ENCODE measurements around the gene COL6A1. TPM values are rescaled to one million over a fixed set of nuclear protein-coding genes. Genes with fewer than 3 reads are reported as not detected.
"Not testable (repeated sequence)": the region's sequence is repeated elsewhere in the genome, so short reads cannot be mapped to it uniquely, and the experiment has no call there.

Gene COL6A1
- total RNA-seq, 1 donor from 2014 or later, result 137 TPM

DNA sequence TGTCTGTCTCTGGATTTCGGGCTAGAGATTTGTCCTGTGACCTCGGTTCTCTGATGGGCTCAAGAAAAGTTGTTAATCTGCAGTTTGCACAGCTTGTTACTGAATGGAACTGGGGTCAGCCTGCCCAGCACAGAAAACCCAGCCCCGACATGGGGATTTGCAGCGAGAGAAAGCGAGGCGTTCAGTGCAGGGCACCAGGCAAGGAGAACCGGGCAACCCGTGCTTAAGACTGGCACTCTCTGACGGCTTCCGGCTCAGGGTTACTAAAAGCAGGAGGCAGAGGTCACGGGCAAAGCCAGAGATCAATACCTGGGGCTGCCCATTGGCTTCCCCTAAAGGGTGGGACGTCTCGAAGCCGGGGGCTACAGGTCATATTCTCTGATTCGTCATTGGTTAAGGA is 29.9 kb upstream of the COL6A1 start:
- TF ChIP-seq, protein P1, sequence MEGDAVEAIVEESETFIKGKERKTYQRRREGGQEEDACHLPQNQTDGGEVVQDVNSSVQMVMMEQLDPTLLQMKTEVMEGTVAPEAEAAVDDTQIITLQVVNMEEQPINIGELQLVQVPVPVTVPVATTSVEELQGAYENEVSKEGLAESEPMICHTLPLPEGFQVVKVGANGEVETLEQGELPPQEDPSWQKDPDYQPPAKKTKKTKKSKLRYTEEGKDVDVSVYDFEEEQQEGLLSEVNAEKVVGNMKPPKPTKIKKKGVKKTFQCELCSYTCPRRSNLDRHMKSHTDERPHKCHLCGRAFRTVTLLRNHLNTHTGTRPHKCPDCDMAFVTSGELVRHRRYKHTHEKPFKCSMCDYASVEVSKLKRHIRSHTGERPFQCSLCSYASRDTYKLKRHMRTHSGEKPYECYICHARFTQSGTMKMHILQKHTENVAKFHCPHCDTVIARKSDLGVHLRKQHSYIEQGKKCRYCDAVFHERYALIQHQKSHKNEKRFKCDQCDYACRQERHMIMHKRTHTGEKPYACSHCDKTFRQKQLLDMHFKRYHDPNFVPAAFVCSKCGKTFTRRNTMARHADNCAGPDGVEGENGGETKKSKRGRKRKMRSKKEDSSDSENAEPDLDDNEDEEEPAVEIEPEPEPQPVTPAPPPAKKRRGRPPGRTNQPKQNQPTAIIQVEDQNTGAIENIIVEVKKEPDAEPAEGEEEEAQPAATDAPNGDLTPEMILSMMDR (IDR thresholded peaks at IDR 0.05; ENCODE audit: unreplicated experiment), result no peak
- Mint-ChIP-seq H3K36me3 (ENCODE audit: insufficient read depth) (no peaks in the 10 kb centered on the region), H3K4me1 (ENCODE audit: low read depth) (peaks cover 4% of the 10 kb centered on the region), H3K27me3 (peaks cover 9% of the 10 kb centered on the region), H3K27ac (no peak overlapping the region), H3K4me3 (ENCODE audit: low read depth) (no peak overlapping the region), H3K9me3 (ENCODE audit: low read depth) (peaks cover 4% of the 10 kb centered on the region)
- DNase-seq (ENCODE audit: low spot score, unreplicated experiment), result no peak

DNA sequence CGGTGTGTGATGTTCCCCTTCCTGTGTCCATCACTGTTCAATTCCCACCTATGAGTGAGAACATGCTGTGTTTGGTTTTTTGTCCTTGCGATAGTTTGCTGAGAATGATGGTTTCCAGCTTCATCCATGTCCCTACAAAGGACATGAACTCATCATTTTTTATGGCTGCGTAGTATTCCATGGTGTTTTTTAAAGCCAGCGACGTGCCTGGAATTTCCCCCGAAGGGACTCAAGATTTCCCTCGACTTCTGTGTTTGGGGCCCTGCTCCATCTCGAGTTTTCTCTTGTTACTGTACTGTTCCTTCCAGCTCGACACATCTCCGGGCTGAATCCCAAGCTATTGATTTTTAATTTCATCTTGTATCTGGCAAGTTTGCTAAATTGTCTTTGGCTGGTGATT is 29.0 kb upstream of the COL6A1 start:
- H3K27ac Mint-ChIP-seq; H3K27me3 Mint-ChIP-seq; H3K36me3 Mint-ChIP-seq (ENCODE audit: insufficient read depth); H3K9me3 Mint-ChIP-seq (ENCODE audit: low read depth); H3K4me3 Mint-ChIP-seq (ENCODE audit: low read depth); DNase-seq (ENCODE audit: low spot score, unreplicated experiment); H3K4me1 Mint-ChIP-seq (ENCODE audit: low read depth): not testable (repeated sequence)

DNA sequence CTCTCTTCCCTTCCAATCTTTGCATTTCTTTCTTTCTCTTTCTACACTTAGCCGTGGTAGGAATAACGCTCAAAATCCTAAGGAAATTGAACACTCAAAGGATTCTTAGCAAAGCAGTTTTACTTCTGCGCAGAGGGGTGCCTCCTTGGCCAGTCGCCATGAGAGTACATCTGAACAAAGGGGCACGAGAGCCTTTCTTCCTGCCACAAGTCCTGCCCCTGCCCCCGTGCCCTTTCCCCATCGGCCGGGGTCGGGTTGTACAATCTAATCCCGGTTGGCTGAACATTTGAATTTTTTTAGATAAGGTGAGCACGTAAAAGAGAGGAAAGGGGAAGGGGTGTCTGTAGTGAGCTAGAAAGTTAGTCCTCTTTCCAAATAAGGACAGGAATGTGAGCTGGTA is 28.6 kb upstream of the COL6A1 start:
- no peaks in the 10 kb centered on the region for H3K36me3 Mint-ChIP-seq (ENCODE audit: insufficient read depth)
- H3K27ac Mint-ChIP-seq, result no peak overlapping the region
- H3K4me3 Mint-ChIP-seq (ENCODE audit: low read depth), result no peak overlapping the region
- peaks cover 4% of the 10 kb centered on the region for H3K9me3 Mint-ChIP-seq (ENCODE audit: low read depth)
- TF ChIP-seq, protein P1 (IDR thresholded peaks at IDR 0.05; ENCODE audit: unreplicated experiment), result no peak
- H3K4me1 Mint-ChIP-seq (ENCODE audit: low read depth), result peaks cover 4% of the 10 kb centered on the region
- peaks cover 9% of the 10 kb centered on the region for H3K27me3 Mint-ChIP-seq
- DNase-seq (ENCODE audit: low spot score, unreplicated experiment), result no peak

DNA sequence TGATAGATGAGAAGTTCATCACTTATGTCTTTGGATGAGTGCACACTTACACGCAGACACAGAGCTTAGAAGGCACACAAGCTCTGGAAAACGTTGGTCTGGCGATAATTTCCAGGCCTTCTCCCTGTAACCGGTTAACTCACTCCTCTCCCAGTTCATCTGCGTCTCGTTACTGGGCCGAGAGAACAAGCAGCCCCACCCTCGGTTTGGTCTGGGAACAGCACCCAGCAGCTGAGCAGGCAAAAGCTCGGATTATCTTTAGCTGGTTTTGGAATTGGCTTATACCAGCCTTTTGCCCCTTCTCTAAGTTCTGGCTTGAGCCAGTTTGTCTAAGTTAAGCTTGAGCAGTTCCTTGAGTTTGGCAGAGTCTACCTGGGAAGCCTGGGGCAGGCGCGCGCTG is 27.3 kb upstream of the COL6A1 start:
- Mint-ChIP-seq H3K36me3 (ENCODE audit: insufficient read depth) (no peaks in the 10 kb centered on the region), H3K27me3 (peaks cover 12% of the 10 kb centered on the region), H3K9me3 (ENCODE audit: low read depth) (peaks cover 4% of the 10 kb centered on the region), H3K4me3 (ENCODE audit: low read depth) (no peak overlapping the region), H3K27ac (no peak overlapping the region), H3K4me1 (ENCODE audit: low read depth) (peaks cover 4% of the 10 kb centered on the region)
- TF ChIP-seq, protein P1 (IDR thresholded peaks at IDR 0.05; ENCODE audit: unreplicated experiment), result no peak
- no peak for DNase-seq (ENCODE audit: low spot score, unreplicated experiment)

DNA sequence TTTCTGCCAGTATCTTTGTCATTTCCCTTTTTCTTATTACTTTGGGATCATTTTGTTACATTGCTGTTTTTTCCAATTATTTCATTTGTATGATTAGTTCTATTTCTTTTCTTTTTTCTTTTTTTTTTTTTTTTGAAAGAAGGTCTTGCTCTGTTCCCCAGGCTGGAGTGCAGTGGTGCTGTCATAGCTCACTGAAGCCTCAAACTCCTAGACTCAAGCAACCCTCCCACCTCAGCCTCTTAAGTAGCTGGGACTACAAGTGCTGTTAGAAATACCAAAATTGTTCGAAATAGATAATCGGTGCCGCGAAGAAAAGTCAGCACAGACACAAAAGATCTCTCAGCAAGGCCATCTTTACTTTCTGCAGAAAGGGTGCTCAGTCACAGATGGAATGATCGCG is 26.6 kb upstream of the COL6A1 start:
- H3K9me3 Mint-ChIP-seq (ENCODE audit: low read depth), result peaks cover 4% of the 10 kb centered on the region
- H3K36me3 Mint-ChIP-seq (ENCODE audit: insufficient read depth), result no peaks in the 10 kb centered on the region
- no peak for DNase-seq (ENCODE audit: low spot score, unreplicated experiment)
- TF ChIP-seq, protein P1 (IDR thresholded peaks at IDR 0.05; ENCODE audit: unreplicated experiment), result no peak
- H3K4me3 Mint-ChIP-seq (ENCODE audit: low read depth), result no peak overlapping the region
- peaks cover 4% of the 10 kb centered on the region for H3K4me1 Mint-ChIP-seq (ENCODE audit: low read depth)
- no peak overlapping the region for H3K27ac Mint-ChIP-seq
- peaks cover 12% of the 10 kb centered on the region for H3K27me3 Mint-ChIP-seq

DNA sequence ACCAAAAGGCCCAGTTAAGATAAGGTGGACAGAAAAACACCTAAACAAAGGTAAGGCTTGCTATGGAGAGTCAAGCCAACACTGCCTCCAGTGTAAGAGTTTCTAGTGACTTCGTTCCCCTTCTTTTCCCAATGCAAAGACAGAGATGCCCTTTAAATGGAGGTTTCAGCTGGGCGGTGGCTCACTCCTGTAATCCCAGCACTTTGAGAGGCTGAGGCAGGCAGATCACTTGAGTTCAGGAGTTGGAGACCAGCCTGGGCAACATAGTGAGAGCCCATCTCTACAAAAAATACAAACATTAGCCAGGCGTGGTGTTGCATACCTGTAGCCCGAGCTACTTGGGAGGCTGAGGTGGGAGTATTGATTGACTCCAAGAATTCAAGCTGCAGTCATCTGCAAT is 24.0 kb upstream of the COL6A1 start:
- Mint-ChIP-seq H3K36me3 (ENCODE audit: insufficient read depth) (no peaks in the 10 kb centered on the region), H3K9me3 (ENCODE audit: low read depth) (peaks cover 22% of the 10 kb centered on the region), H3K27me3 (peaks cover 15% of the 10 kb centered on the region), H3K4me3 (ENCODE audit: low read depth) (no peak overlapping the region), H3K27ac (no peak overlapping the region), H3K4me1 (ENCODE audit: low read depth) (peaks cover 4% of the 10 kb centered on the region)
- TF ChIP-seq, protein P1 (IDR thresholded peaks at IDR 0.05; ENCODE audit: unreplicated experiment), result no peak
- no peak for DNase-seq (ENCODE audit: low spot score, unreplicated experiment)
